Neutrophil (primary cell): ENCODE measurements around the gene OTUD7B.

Experiments used
- H3K27ac ChIP-seq: fragments of 200-600 bp; sonication (generic); 2 replicates; pipeline ENCODE4 v1.5.1; 2016; ENCODE audit warnings: mild to moderate bottlenecking, moderate library complexity
- H3K27me3 ChIP-seq: fragments of 200-600 bp; sonication (generic); 2 replicates; pipeline ENCODE4 v1.6.0; 2016; ENCODE audit warnings: mild to moderate bottlenecking
- H3K36me3 ChIP-seq: fragments of 200-600 bp; sonication (generic); 2 replicates; pipeline ENCODE4 v1.5.1; 2017
- H3K4me1 ChIP-seq, 2 experiments: fragments of 200-600 bp in 1 of 2; sonication (generic) in 1 of 2; 1 replicate in 1 of 2; 2 replicates in 1 of 2; pipeline versions ENCODE4 v1.5.1 to v1.6.1; 2013 to 2016; ENCODE audit warnings: low read depth in 1 of 2, low read length in 1 of 2, mild to moderate bottlenecking in 1 of 2, moderate library complexity in 1 of 2; ENCODE audit not compliant: control insufficient read depth in 1 of 2, insufficient read depth in 1 of 2
- H3K4me3 ChIP-seq, 2 experiments: fragments of 200-600 bp in 1 of 2; sonication (generic) in 1 of 2; 1 replicate in 1 of 2; 2 replicates in 1 of 2; pipeline ENCODE4 v1.5.1; 2013 to 2016; ENCODE audit warnings: low read depth in 1 of 2, low read length in 1 of 2, mild to moderate bottlenecking in 1 of 2, moderate library complexity in 1 of 2
- H3K9me3 ChIP-seq: fragments of 200-600 bp; sonication (generic); 2 replicates; pipeline ENCODE4 v1.5.1; 2016
- CTCF ChIP-seq: fragments of 200-600 bp; sonication (generic); IDR thresholded peaks from 2 replicates; pipeline ENCODE4 v1.5.1; 2016; ENCODE audit warnings: antibody characterized with exemption

OTUD7B gene

GRCh38 chr1:149923626-149924025 is 86.9 kb downstream of the OTUD7B start:
- Histone ChIP-seq H3K4me3 (no peak overlapping the region), H3K36me3 (peaks cover 53% of the 10 kb centered on the region), H3K27ac (no peak overlapping the region)

GRCh38 chr1:149917571-149918144 is 92.9 kb downstream of the OTUD7B start, which contains the start of gene SV2A:
Gene SV2A (minus strand): TSS chr1:149917844. CDS start chr1:149913840, 4,004 bp downstream.
- Histone ChIP-seq H3K4me1 (peaks cover 22 to 30% of the 10 kb centered on the region in 2 experiments), H3K27ac (no peak within 1 kb of the TSS), H3K36me3 (peaks cover 12% of the 10 kb centered on the region), H3K4me3 (peak within 1 kb of the TSS; percentile 48 to 69), H3K27me3 (no peaks in the 10 kb centered on the region), H3K9me3 (no peaks in the 10 kb centered on the region)
- TF ChIP-seq CTCF, result no peak

More at GRCh38 chr1:149923626-149924025, 86.9 kb downstream of the OTUD7B start:
- Histone ChIP-seq H3K4me1 (peaks cover 17 to 22% of the 10 kb centered on the region in 2 experiments), H3K9me3 (no peaks in the 10 kb centered on the region), H3K27me3 (no peaks in the 10 kb centered on the region)
- TF ChIP-seq CTCF, result no peak

- peaks cover 6% of the 10 kb centered on the region for H3K36me3 ChIP-seq
- H3K4me1 ChIP-seq, result peaks cover 22 to 30% of the 10 kb centered on the region in 2 experiments
- no peaks in the 10 kb centered on the region for H3K27me3 ChIP-seq
- TF ChIP-seq CTCF, result no peak
- H3K4me3 ChIP-seq, result peak overlapping the region in 1 of 2 experiments; percentile 69
- no peak overlapping the region for H3K27ac ChIP-seq
- no peaks in the 10 kb centered on the region for H3K9me3 ChIP-seq
Observed at GRCh38 chr1:149916898-149917252, 93.7 kb downstream of the OTUD7B start.

GRCh38 chr1:149916193-149916897 is 94.2 kb downstream of the OTUD7B start:
- Histone ChIP-seq H3K27ac (peak overlapping the region; percentile 41), H3K9me3 (no peaks in the 10 kb centered on the region), H3K4me3 (peak overlapping the region in 1 of 2 experiments; percentile 69)

More at GRCh38 chr1:149916193-149916897, 94.2 kb downstream of the OTUD7B start:
- TF ChIP-seq CTCF, result no peak
- H3K36me3 ChIP-seq, result peaks cover 3% of the 10 kb centered on the region
- no peaks in the 10 kb centered on the region for H3K27me3 ChIP-seq
- peaks cover 22 to 30% of the 10 kb centered on the region in 2 experiments for H3K4me1 ChIP-seq
